GM13976 (cell line): ENCODE results near the gene KCNJ6.

ENCODE experiments used
- DNase-seq: peaks from one replicate; pipeline ENCODE4 v3.0.0; 2012; ENCODE audit warnings: low spot score
- CTCF ChIP-seq: IDR thresholded peaks from 2 replicates; pipeline ENCODE4 v1.5.1; 2012; ENCODE audit warnings: borderline replicate concordance, mild to moderate bottlenecking; ENCODE audit not compliant: insufficient read depth; ENCODE audit errors: extremely low read depth, missing control alignments, control extremely low read depth
- in situ Hi-C: fragments of 300-500 bp; cut with MboI; formaldehyde crosslinking; loops from one replicate; pipeline ENCODE4 v1.12.0; 2022; ENCODE audit warnings: low sequenced_read_pairs, mixed read lengths, inconsistent platforms; ENCODE audit not compliant: unreplicated experiment

The KCNJ6 gene

GRCh38 chr21:37829447-37829846 lies 86.8 kb downstream of the KCNJ6 start:
- in situ Hi-C loops = no loop called here
- no peak for TF ChIP-seq CTCF
- no peak for DNase-seq

- TF ChIP-seq CTCF = no peak
- no peak for DNase-seq
- in situ Hi-C loops = no loop called here
Observed at GRCh38 chr21:37828991-37829390, 87.3 kb downstream of the KCNJ6 start.

GRCh38 chr21:37828556-37828955 lies 87.7 kb downstream of the KCNJ6 start:
- TF ChIP-seq CTCF = no peak
- in situ Hi-C loops = no loop called here
- no peak for DNase-seq

GRCh38 chr21:37827913-37828312 lies 88.3 kb downstream of the KCNJ6 start:
- no peak for DNase-seq
- TF ChIP-seq CTCF = no peak
- in situ Hi-C loops = no loop called here

- in situ Hi-C loops = no loop called here
- no peak for TF ChIP-seq CTCF
- no peak for DNase-seq
Observed at GRCh38 chr21:37821786-37822450, 94.3 kb downstream of the KCNJ6 start.

- in situ Hi-C loops = no loop called here
- DNase-seq = no peak
- no peak for TF ChIP-seq CTCF
Observed at GRCh38 chr21:37821092-37821491, 95.2 kb downstream of the KCNJ6 start.
